Ovary (tissue), 9 donors: ENCODE results near the gene DISC1. TPM values are rescaled to one million over a fixed set of nuclear protein-coding genes. Genes with fewer than 3 reads are reported as not detected.

Experiments
- DNase-seq, 5 donors: peaks; one replicate each; pipeline ENCODE4 v3.0.0-alpha.2; 2019 to 2020
- H3K27ac ChIP-seq, 2 donors: fragments of 200-600 bp; one replicate each; pipeline versions ENCODE4 v1.5.1 to v1.8.0; 2019 to 2022
- H3K27me3 ChIP-seq: fragments of 200-600 bp; one replicate; pipeline ENCODE4 v1.8.0; 2022
- H3K36me3 ChIP-seq: fragments of 200-600 bp; sonication (generic); one replicate; pipeline ENCODE4 v1.5.1; 2019
- H3K4me1 ChIP-seq: one replicate; pipeline ENCODE4 v1.8.1; 2013; ENCODE audit warnings: mild to moderate bottlenecking, moderate library complexity; ENCODE audit not compliant: insufficient read depth
- H3K4me3 ChIP-seq: fragments of 200-600 bp; sonication (generic); one replicate; pipeline ENCODE4 v1.5.1; 2017
- H3K9me3 ChIP-seq, 2 donors: fragments of 200-600 bp in 1 of 2; sonication (generic) in 1 of 2; one replicate each; pipeline versions ENCODE4 v1.5.1 to v1.8.1; 2013 to 2019; ENCODE audit warnings: mild to moderate bottlenecking in 1 of 2, moderate library complexity in 1 of 2
- CTCF ChIP-seq, 3 donors: fragments of 450-650 bp in 2 of 3; fragments of 200-600 bp in 1 of 3; IDR thresholded peaks; one replicate each; pipeline versions ENCODE4 v1.5.1 to v1.8.0; 2016 to 2022; ENCODE audit warnings: antibody characterized with exemption in 3 of 3, mild to moderate bottlenecking in 1 of 3
- EP300 ChIP-seq: sonication (generic); formaldehyde crosslinking; IDR thresholded peaks from one replicate; pipeline ENCODE4 v1.6.1; 2017; ENCODE audit warnings: antibody characterized with exemption
- POLR2A ChIP-seq: fragments of 450-650 bp; IDR thresholded peaks from one replicate; pipeline ENCODE4 v1.6.1; 2017; ENCODE audit warnings: antibody characterized with exemption, mild to moderate bottlenecking, moderate library complexity
- WGBS, 3 donors: extraction: QIAGEN DNeasy Blood & Tissue Kit in 1 of 3; methylation state at CpG; one replicate each; pipeline versions ENCODE4 v1.1.5 to v1.1.7; 2013 to 2017; 5-methylcytosine and 5-hydroxymethylcytosine counted together
- intact Hi-C, 4 donors: fragments of 100-400 bp; cut with DNase I; formaldehyde crosslinking; loops; one replicate each; pipeline versions ENCODE4 v1.11.0 to v1.15.1; 2022 to 2023
- polyA plus RNA-seq, 2 donors: library from polyadenylated mRNA; stranded (reverse); fragments of 200-250 nt in 1 of 2; fragments of 350-450 nt in 1 of 2; fragmentation: Illumina TruSeq in 1 of 2; extraction: RNeasy Lipid Tissue Mini Kit (QIAGEN cat#74804) in 1 of 2; gene quantifications; one replicate each; pipeline ENCODE4 v1.2.3, GENCODE V29; 2013 to 2014
- total RNA-seq, 7 donors: library from RNA; depleted of rRNA in 2 of 7; stranded (reverse); fragments of >200 nt in 2 of 7; fragmentation: NEBNext Ultra II Directional in 3 of 7; extraction: Animal tissue kit (Norgen Biotek cat#: 25700) in 3 of 7; gene quantifications; one replicate each; pipeline versions ENCODE4 v1.1.0 to v1.2.4, GENCODE V29; 2016 to 2023
- donor health status: DM: no; HTN: no; CAD: no; lungs with moderate emphysema.
- donor health status: DM: no; HTN: no; CAD: no.
- donor health status: Bipolar disorder and iron deficiency.
- donor health status: DM: yes; HTN: yes; CAD: no.
- donor health status: DM: no; HTN: no; CAD: no.
- donor health status: DM: yes; HTN: yes; CAD: no.

Gene DISC1
- total and polyA plus RNA-seq, 9 donors = 3.0 to 24.3 (median 13.0) TPM

- H3K36me3 ChIP-seq = no peaks in the 10 kb centered on the region
- DNase-seq = no peak
- no peak for TF ChIP-seq POLR2A
- no peak for TF ChIP-seq EP300
- TF ChIP-seq CTCF (IDR thresholded peaks at IDR 0.05) = no peak
- 25 to 30% (median 26%) methylated on average over 5 of the region's 5 CpGs for WGBS, 3 donors
- no peaks in the 10 kb centered on the region for H3K9me3 ChIP-seq
- no peaks in the 10 kb centered on the region for H3K27me3 ChIP-seq
- no peak overlapping the region for H3K4me3 ChIP-seq
- intact Hi-C loops = no loop called here
- H3K4me1 ChIP-seq = peaks cover 8% of the 10 kb centered on the region
- H3K27ac ChIP-seq = no peak overlapping the region
Measured at GRCh38 chr1:231828182-231828920, 201.8 kb downstream of the DISC1 start.

- no peaks in the 10 kb centered on the region for H3K27me3 ChIP-seq
- peaks cover 8% of the 10 kb centered on the region for H3K4me1 ChIP-seq
- TF ChIP-seq POLR2A = no peak
- no peak for TF ChIP-seq CTCF (IDR thresholded peaks at IDR 0.05)
- TF ChIP-seq EP300 = no peak
- 83 to 94% (median 85%) methylated on average over 9 of the region's 9 CpGs for WGBS, 3 donors
- intact Hi-C loops = no loop called here
- H3K27ac ChIP-seq = no peak overlapping the region
- H3K36me3 ChIP-seq = no peaks in the 10 kb centered on the region
- H3K4me3 ChIP-seq = no peak overlapping the region
- no peak for DNase-seq
- H3K9me3 ChIP-seq = no peaks in the 10 kb centered on the region
Measured at GRCh38 chr1:231829332-231829731, 202.7 kb downstream of the DISC1 start.

GRCh38 chr1:231836227-231836893, 209.8 kb downstream of the DISC1 start:
- intact Hi-C loops = no loop called here
- Histone ChIP-seq H3K27me3 (no peaks in the 10 kb centered on the region), H3K4me1 (peaks cover 2% of the 10 kb centered on the region), H3K9me3 (no peaks in the 10 kb centered on the region), H3K4me3 (no peak overlapping the region), H3K27ac (no peak overlapping the region), H3K36me3 (no peaks in the 10 kb centered on the region)
- DNase-seq = no peak
- WGBS, 3 donors = 91 to 93% (median 91%) methylated on average over 14 of the region's 14 CpGs
- no peak for TF ChIP-seq EP300
- no peak for TF ChIP-seq POLR2A
- TF ChIP-seq CTCF (IDR thresholded peaks at IDR 0.05) = no peak

GRCh38 chr1:231838521-231838920, 211.9 kb downstream of the DISC1 start:
- no peaks in the 10 kb centered on the region for H3K9me3 ChIP-seq
- H3K4me3 ChIP-seq = no peak overlapping the region
- H3K27me3 ChIP-seq = no peaks in the 10 kb centered on the region
- no peak for DNase-seq
- intact Hi-C loops = no loop called here
- WGBS, 3 donors = 87 to 97% (median 97%) methylated on average over 7 of the region's 7 CpGs
- no peaks in the 10 kb centered on the region for H3K36me3 ChIP-seq
- peaks cover 4% of the 10 kb centered on the region for H3K4me1 ChIP-seq
- TF ChIP-seq EP300 = no peak
- TF ChIP-seq CTCF (IDR thresholded peaks at IDR 0.05) = no peak
- no peak for TF ChIP-seq POLR2A
- H3K27ac ChIP-seq = no peak overlapping the region
